Renal pelvis (tissue), 3 donors: ENCODE results near the gene MTCH2. TPM values are rescaled to one million over a fixed set of nuclear protein-coding genes. Genes with fewer than 3 reads are reported as not detected.

Source experiments
- polyA plus RNA-seq, 3 donors: library from polyadenylated mRNA; unstranded; fragments of 120-200 nt; gene quantifications; one replicate each; pipeline ENCODE4 v1.2.1, GENCODE V29; 2013; ENCODE audit not compliant: insufficient read length in 3 of 3

Gene MTCH2
- polyA plus RNA-seq, 3 donors: 122 to 130 (median 128) TPM

Other genes starting within 250 kb of the MTCH2 start
- gene SLC39A13, start 234.0 kb downstream of the MTCH2 start, polyA plus RNA-seq: 10 to 100 TPM; 58.4 to 71.9 (median 64.3) TPM
- 100 to 1,000 TPM; 137 to 154 (median 143) TPM for gene PSMC3, start 216.1 kb downstream of the MTCH2 start, polyA plus RNA-seq
- under 1 TPM; 0.23 to 0.52 (median 0.49) TPM for gene RAPSN, start 193.4 kb downstream of the MTCH2 start, polyA plus RNA-seq
- gene CELF1, start 89.4 kb downstream of the MTCH2 start, polyA plus RNA-seq: 100 to 1,000 TPM in 2 of 3 donors, 10 to 100 TPM in 1; 91.7 to 120 (median 119) TPM
- 10 to 100 TPM; 50.5 to 60.5 (median 55.3) TPM for gene PTPMT1, start 77.0 kb downstream of the MTCH2 start, polyA plus RNA-seq
- gene KBTBD4, start 63.6 kb downstream of the MTCH2 start, polyA plus RNA-seq: 10 to 100 TPM; 28.6 to 29.4 (median 29.0) TPM
- 100 to 1,000 TPM; 140 to 150 (median 144) TPM for gene NDUFS3, start 63.5 kb downstream of the MTCH2 start, polyA plus RNA-seq
- gene FAM180B, start 55.9 kb downstream of the MTCH2 start, polyA plus RNA-seq: under 1 TPM; 0.26 to 0.70 (median 0.65) TPM
- gene C1QTNF4, start 48.1 kb downstream of the MTCH2 start, polyA plus RNA-seq: 10 to 100 TPM in 2 of 3 donors, 1 to 10 TPM in 1; 6.8 to 14.3 (median 11.8) TPM
- 10 to 100 TPM in 2 of 3 donors, 1 to 10 TPM in 1; 6.1 to 16.2 (median 13.1) TPM for gene AGBL2, start 72.8 kb upstream of the MTCH2 start, polyA plus RNA-seq
- gene FNBP4, start 124.8 kb upstream of the MTCH2 start, polyA plus RNA-seq: 100 to 1,000 TPM in 2 of 3 donors, 10 to 100 TPM in 1; 86.8 to 205 (median 181) TPM
- 10 to 100 TPM; 59.3 to 74.5 (median 70.0) TPM for gene NUP160, start 205.8 kb upstream of the MTCH2 start, polyA plus RNA-seq